ENCODE measurements around the gene MPST. TPM values are rescaled to one million over a fixed set of nuclear protein-coding genes. Genes with fewer than 3 reads are reported as not detected.
A peak's percentile ranks its signal among the peaks of the same experiment; 100 is the strongest.

MPST gene
- polyA plus RNA-seq, 4 donors: 33.3 to 75.5 (median 46.1) TPM

- no peak for DNase-seq (ENCODE audit: low read depth in 4 of 4, low spot score in 3 of 4)
Observed at GRCh38 chr22:37000676-37001534, 18.6 kb upstream of the MPST start.

- DNase-seq (ENCODE audit: low read depth in 4 of 4, low spot score in 3 of 4): no peak
Observed at GRCh38 chr22:37001826-37002225, 17.7 kb upstream of the MPST start.

GRCh38 chr22:37002633-37003032 lies 16.9 kb upstream of the MPST start:
- DNase-seq (ENCODE audit: low read depth in 4 of 4, low spot score in 3 of 4): no peak

- DNase-seq (ENCODE audit: low read depth in 4 of 4, low spot score in 3 of 4): no peak
Observed at GRCh38 chr22:37007651-37008050, 11.9 kb upstream of the MPST start.

- DNase-seq (ENCODE audit: low read depth in 4 of 4, low spot score in 3 of 4): no peak
Observed at GRCh38 chr22:37008365-37008764, 11.2 kb upstream of the MPST start.

- DNase-seq (ENCODE audit: low read depth in 4 of 4, low spot score in 3 of 4): no peak
Observed at GRCh38 chr22:37009490-37009889, 10.1 kb upstream of the MPST start.

GRCh38 chr22:37010174-37010573 lies 9.4 kb upstream of the MPST start:
- no peak for DNase-seq (ENCODE audit: low read depth in 4 of 4, low spot score in 3 of 4)

- no peak for DNase-seq (ENCODE audit: low read depth in 4 of 4, low spot score in 3 of 4)
Observed at GRCh38 chr22:37010976-37011375, 8.6 kb upstream of the MPST start.

GRCh38 chr22:37011472-37011871 lies 8.1 kb upstream of the MPST start:
- DNase-seq (ENCODE audit: low read depth in 4 of 4, low spot score in 3 of 4): no peak

GRCh38 chr22:37012262-37012904 lies 7.2 kb upstream of the MPST start:
- no peak for DNase-seq (ENCODE audit: low read depth in 4 of 4, low spot score in 3 of 4)

- no peak for DNase-seq (ENCODE audit: low read depth in 4 of 4, low spot score in 3 of 4)
Observed at GRCh38 chr22:37012956-37013355, 6.6 kb upstream of the MPST start.

- no peak for DNase-seq (ENCODE audit: low read depth in 4 of 4, low spot score in 3 of 4)
Observed at GRCh38 chr22:37014415-37014806, 5.1 kb upstream of the MPST start.

- DNase-seq (ENCODE audit: low read depth in 4 of 4, low spot score in 3 of 4): no peak
Observed at GRCh38 chr22:37014835-37015586, 4.5 kb upstream of the MPST start.

GRCh38 chr22:37015587-37015878 lies 4.0 kb upstream of the MPST start:
- DNase-seq (ENCODE audit: low read depth in 4 of 4, low spot score in 3 of 4): no peak

- no peak for DNase-seq (ENCODE audit: low read depth in 4 of 4, low spot score in 3 of 4)
Observed at GRCh38 chr22:37016134-37016910, 3.2 kb upstream of the MPST start.

- no peak for DNase-seq (ENCODE audit: low read depth in 4 of 4, low spot score in 3 of 4)
Observed at GRCh38 chr22:37017356-37017755, 2.2 kb upstream of the MPST start.

- no peak for DNase-seq (ENCODE audit: low read depth in 4 of 4, low spot score in 3 of 4)
Observed at GRCh38 chr22:37018086-37018814, 1.3 kb upstream of the MPST start.

- peak in 2 of 4 donors; percentile 39 to 46 for DNase-seq (ENCODE audit: low read depth in 4 of 4, low spot score in 3 of 4)
Observed at GRCh38 chr22:37018815-37019308, 680 bp upstream of the MPST start.

GRCh38 chr22:37020192-37020479 lies 594 bp downstream of the MPST start:
- no peak for DNase-seq (ENCODE audit: low read depth in 4 of 4, low spot score in 3 of 4)

GRCh38 chr22:37021041-37021440 lies 1.5 kb downstream of the MPST start:
- no peak for DNase-seq (ENCODE audit: low read depth in 4 of 4, low spot score in 3 of 4)

All from left renal pelvis (tissue), 4 donors.